Panc1 (cell line): Measurements from ENCODE around the gene SCLT1. TPM values are rescaled to one million over a fixed set of nuclear protein-coding genes. Genes with fewer than 3 reads are reported as not detected.

Source experiments
- ATAC-seq: fragments of 200-7000 bp; cut with Tn5 transposase; 2 replicates; pipeline ENCODE4 v1.9.1; 2020; ENCODE audit warnings: mild to moderate bottlenecking, moderate library complexity
- BruUV-seq: library from RNA; stranded (reverse); fragments of 400-500 nt; replicated peaks from 2 replicates; lab custom pipeline; 2021; lab: Mats Ljungman, UMichigan
- CTCF ChIA-PET: fragments of 300-600 bp; sonication (Branson Sonifier 250); formaldehyde crosslinking; loops from one replicate; lab custom pipeline; 2022; ENCODE audit warnings: antibody characterized with exemption; lab: Charles Lee
- POLR2A ChIA-PET: fragments of 300-600 bp; sonication (Branson Sonifier 250); formaldehyde crosslinking; loops from one replicate; lab custom pipeline; 2022; ENCODE audit warnings: antibody characterized with exemption; lab: Charles Lee
- DNase-seq: peaks from one replicate; pipeline ENCODE4 v3.0.0-alpha.2; 2010; ENCODE audit warnings: low read depth, low spot score
- H3K27ac ChIP-seq: 2 replicates; pipeline ENCODE4 v1.5.1; 2011; ENCODE audit warnings: mild to moderate bottlenecking, low read length, inconsistent platforms
- H3K27me3 ChIP-seq: fragments of 200-500 bp; sonication (Bioruptor generic); 2 replicates; pipeline ENCODE4 v1.6.0; 2014; ENCODE audit warnings: low read length, inconsistent platforms; ENCODE audit not compliant: control insufficient read depth, insufficient read depth
- H3K36me3 ChIP-seq: fragments of 200-500 bp; sonication (Bioruptor generic); 2 replicates; pipeline ENCODE4 v1.5.1; 2014; ENCODE audit warnings: inconsistent platforms, mild to moderate bottlenecking, low read length, moderate library complexity; ENCODE audit not compliant: control insufficient read depth, insufficient read depth
- H3K4me1 ChIP-seq: 2 replicates; pipeline ENCODE4 v1.5.1; 2011; ENCODE audit warnings: inconsistent platforms, mild to moderate bottlenecking, low read length, moderate library complexity; ENCODE audit not compliant: control insufficient read depth, insufficient read depth
- H3K4me3 ChIP-seq, 2 experiments: 2 replicates each; pipeline ENCODE4 v1.5.1; 2011 to 2012; ENCODE audit warnings: low read depth in 2 of 2, low read length in 2 of 2, mild to moderate bottlenecking in 2 of 2, inconsistent platforms in 1 of 2, moderate library complexity in 1 of 2
- H3K9me3 ChIP-seq: fragments of 200-500 bp; sonication (Bioruptor generic); 2 replicates; pipeline ENCODE4 v1.5.1; 2014; ENCODE audit warnings: low read depth, mild to moderate bottlenecking, inconsistent platforms, low read length, moderate library complexity; ENCODE audit not compliant: control insufficient read depth, insufficient read depth
- CTCF ChIP-seq: fragments of 450-650 bp; IDR thresholded peaks from 2 replicates; pipeline ENCODE4 v1.5.1; 2017; ENCODE audit warnings: mild to moderate bottlenecking
- POLR2AphosphoS5 ChIP-seq: IDR thresholded peaks from 2 replicates; pipeline ENCODE4 v1.6.1; 2012; ENCODE audit warnings: mild to moderate bottlenecking, low read depth, low read length, moderate library complexity
- REST ChIP-seq, 2 experiments: IDR thresholded peaks; 2 replicates each; pipeline ENCODE4 v1.6.1; 2011 to 2012; ENCODE audit warnings: low read depth in 2 of 2, control low read depth in 1 of 2, low read length in 1 of 2, mild to moderate bottlenecking in 1 of 2, moderate library complexity in 1 of 2; ENCODE audit not compliant: insufficient read depth in 1 of 2
- SIN3A ChIP-seq: IDR thresholded peaks from 2 replicates; pipeline ENCODE4 v1.6.1; 2012; ENCODE audit warnings: low read depth, mild to moderate bottlenecking, low read length, moderate library complexity, borderline replicate concordance; ENCODE audit not compliant: insufficient read depth
- TCF7L2 ChIP-seq: IDR thresholded peaks from 2 replicates; pipeline ENCODE4 v1.6.1; 2011; ENCODE audit warnings: mild to moderate bottlenecking, low read depth, low read length, inconsistent platforms
- in situ Hi-C: cut with HindIII; loops from 2 replicates; pipeline ENCODE4 v1.10.0; 2016; ENCODE audit warnings: low sequenced_read_pairs, low pct_unique_long_range_greater_than_20kb
- intact Hi-C: fragments of 100-400 bp; cut with micrococcal nuclease; formaldehyde crosslinking; loops from one replicate; pipeline ENCODE4 v1.10.0; 2022; ENCODE audit not compliant: unreplicated experiment
- total RNA-seq: library from RNA; stranded (reverse); gene quantifications from one replicate; pipeline ENCODE4 v1.2.1, GENCODE V29; 2021; ENCODE audit not compliant: unreplicated experiment

The SCLT1 gene
- total RNA-seq, 1 experiment from 2014 or later, result 9.7 TPM

GRCh38 chr4:128879283-128879682, 214.1 kb downstream of the SCLT1 start:
- Histone ChIP-seq H3K4me1 (no peaks in the 10 kb centered on the region), H3K27me3 (no peaks in the 10 kb centered on the region), H3K4me3 (no peak overlapping the region), H3K9me3 (no peaks in the 10 kb centered on the region), H3K27ac (no peak overlapping the region), H3K36me3 (no peaks in the 10 kb centered on the region; the same call in 1 of the 2 replicates)
- POLR2A ChIA-PET, result no interaction called here
- in situ Hi-C loops, result no loop called here
- no TSS peak for BruUV-seq
- no peak for DNase-seq
- ATAC-seq, result no peak
- TF ChIP-seq REST (IDR thresholded peaks at IDR 0.05; ENCODE audit: insufficient read depth in 1 of 2, low read depth in 2 of 2, low read length in 1 of 2) (no peak), TCF7L2 (no peak)
- CTCF ChIA-PET, result no interaction called here
- intact Hi-C loops, result no loop called here

GRCh38 chr4:128877934-128878333, 215.4 kb downstream of the SCLT1 start:
- no peak for TF ChIP-seq POLR2AphosphoS5
- TF ChIP-seq CTCF, result no peak
- TF ChIP-seq SIN3A, result no peak
- TF ChIP-seq TCF7L2, result no peak
- TF ChIP-seq REST (IDR thresholded peaks at IDR 0.05; ENCODE audit: insufficient read depth in 1 of 2, low read depth in 2 of 2, low read length in 1 of 2), result no peak
- Histone ChIP-seq H3K27ac (no peak overlapping the region), H3K4me1 (no peaks in the 10 kb centered on the region), H3K4me3 (no peak overlapping the region), H3K36me3 (no peaks in the 10 kb centered on the region; the same call in 1 of the 2 replicates), H3K27me3 (no peaks in the 10 kb centered on the region), H3K9me3 (no peaks in the 10 kb centered on the region)
- in situ Hi-C loops, result no loop called here
- intact Hi-C loops, result no loop called here
- no peak for ATAC-seq
- DNase-seq, result no peak
- no TSS peak for BruUV-seq
- POLR2A ChIA-PET, result no interaction called here
- CTCF ChIA-PET, result no interaction called here
